ENCODE data around the gene SLC3A2. TPM values are rescaled to one million over a fixed set of nuclear protein-coding genes. Genes with fewer than 3 reads are reported as not detected.
"Not testable (repeated sequence)": the region's sequence is repeated elsewhere in the genome, so short reads cannot be mapped to it uniquely, and the experiment has no call there.

Gene SLC3A2
- total RNA-seq, 1 donor from 2014 or later: 56.4 TPM

- peak overlapping the region in 1 of 3 donors; percentile 27 for H3K4me3 ChIP-seq (ENCODE audit: low read length in 3 of 3)
- H3K36me3 ChIP-seq (ENCODE audit: control insufficient read depth in 3 of 3, insufficient read depth in 3 of 3, low read length in 3 of 3): no peaks in the 10 kb centered on the region
- peaks cover 9 to 21% (median 11%) of the 10 kb centered on the region in 3 donors for H3K4me1 ChIP-seq (ENCODE audit: control insufficient read depth in 3 of 3, insufficient read depth in 3 of 3, low read length in 3 of 3)
- no peak overlapping the region for H3K9ac ChIP-seq (ENCODE audit: low read depth in 1 of 3, low read length in 3 of 3)
- peaks cover 52 to 54% (median 53%) of the 10 kb centered on the region in 3 donors for H3K27me3 ChIP-seq (ENCODE audit: control insufficient read depth in 3 of 3, insufficient read depth in 3 of 3, low read length in 3 of 3)
- no peaks in the 10 kb centered on the region for H3K9me3 ChIP-seq (ENCODE audit: control insufficient read depth in 3 of 3, low read length in 3 of 3)
- H3K27ac ChIP-seq (ENCODE audit: low read depth, low read length): no peak overlapping the region
These were observed 46.2 kb downstream of the SLC3A2 start for GRCh38 chr11:62926680-62927455.

GRCh38 chr11:62928011-62928410 lies 47.3 kb downstream of the SLC3A2 start:
- H3K9ac ChIP-seq (ENCODE audit: low read depth in 1 of 3, low read length in 3 of 3): no peak overlapping the region
- no peak overlapping the region for H3K27ac ChIP-seq (ENCODE audit: low read depth, low read length)
- H3K4me3 ChIP-seq (ENCODE audit: low read length in 3 of 3): no peak overlapping the region
- H3K9me3 ChIP-seq (ENCODE audit: control insufficient read depth in 3 of 3, low read length in 3 of 3): no peaks in the 10 kb centered on the region
- no peaks in the 10 kb centered on the region for H3K36me3 ChIP-seq (ENCODE audit: control insufficient read depth in 3 of 3, insufficient read depth in 3 of 3, low read length in 3 of 3)
- H3K27me3 ChIP-seq (ENCODE audit: control insufficient read depth in 3 of 3, insufficient read depth in 3 of 3, low read length in 3 of 3): peaks cover 42 to 43% (median 43%) of the 10 kb centered on the region in 3 donors
- peaks cover 9 to 18% (median 11%) of the 10 kb centered on the region in 3 donors for H3K4me1 ChIP-seq (ENCODE audit: control insufficient read depth in 3 of 3, insufficient read depth in 3 of 3, low read length in 3 of 3)

GRCh38 chr11:62930157-62930556 lies 49.5 kb downstream of the SLC3A2 start:
- Histone ChIP-seq H3K4me3 (ENCODE audit: low read length in 3 of 3) (no peak overlapping the region), H3K27me3 (ENCODE audit: control insufficient read depth in 3 of 3, insufficient read depth in 3 of 3, low read length in 3 of 3) (peaks cover 30 to 31% (median 30%) of the 10 kb centered on the region in 3 donors), H3K36me3 (ENCODE audit: control insufficient read depth in 3 of 3, insufficient read depth in 3 of 3, low read length in 3 of 3) (no peaks in the 10 kb centered on the region), H3K9me3 (ENCODE audit: control insufficient read depth in 3 of 3, low read length in 3 of 3) (no peaks in the 10 kb centered on the region), H3K9ac (ENCODE audit: low read depth in 1 of 3, low read length in 3 of 3) (no peak overlapping the region), H3K4me1 (ENCODE audit: control insufficient read depth in 3 of 3, insufficient read depth in 3 of 3, low read length in 3 of 3) (peaks cover 9 to 11% (median 11%) of the 10 kb centered on the region in 3 donors), H3K27ac (ENCODE audit: low read depth, low read length) (no peak overlapping the region)

GRCh38 chr11:62930666-62931065 lies 50.0 kb downstream of the SLC3A2 start:
- H3K9me3 ChIP-seq (ENCODE audit: control insufficient read depth in 3 of 3, low read length in 3 of 3): no peaks in the 10 kb centered on the region
- H3K4me3 ChIP-seq (ENCODE audit: low read length in 3 of 3): no peak overlapping the region
- peaks cover 25 to 26% (median 26%) of the 10 kb centered on the region in 3 donors for H3K27me3 ChIP-seq (ENCODE audit: control insufficient read depth in 3 of 3, insufficient read depth in 3 of 3, low read length in 3 of 3)
- no peaks in the 10 kb centered on the region for H3K36me3 ChIP-seq (ENCODE audit: control insufficient read depth in 3 of 3, insufficient read depth in 3 of 3, low read length in 3 of 3)
- no peak overlapping the region for H3K9ac ChIP-seq (ENCODE audit: low read depth in 1 of 3, low read length in 3 of 3)
- H3K4me1 ChIP-seq (ENCODE audit: control insufficient read depth in 3 of 3, insufficient read depth in 3 of 3, low read length in 3 of 3): peaks cover 9 to 11% (median 11%) of the 10 kb centered on the region in 3 donors
- H3K27ac ChIP-seq (ENCODE audit: low read depth, low read length): no peak overlapping the region

GRCh38 chr11:62931499-62932278 lies 51.0 kb downstream of the SLC3A2 start:
- Histone ChIP-seq H3K27me3 (ENCODE audit: control insufficient read depth in 3 of 3, insufficient read depth in 3 of 3, low read length in 3 of 3) (peaks cover 15 to 16% (median 16%) of the 10 kb centered on the region in 3 donors), H3K4me1 (ENCODE audit: control insufficient read depth in 3 of 3, insufficient read depth in 3 of 3, low read length in 3 of 3) (peaks cover 0 to 2% (median 2%) of the 10 kb centered on the region in 3 donors), H3K9ac (ENCODE audit: low read depth in 1 of 3, low read length in 3 of 3) (no peak overlapping the region), H3K4me3 (ENCODE audit: low read length in 3 of 3) (no peak overlapping the region), H3K36me3 (ENCODE audit: control insufficient read depth in 3 of 3, insufficient read depth in 3 of 3, low read length in 3 of 3) (no peaks in the 10 kb centered on the region), H3K27ac (ENCODE audit: low read depth, low read length) (no peak overlapping the region), H3K9me3 (ENCODE audit: control insufficient read depth in 3 of 3, low read length in 3 of 3) (no peaks in the 10 kb centered on the region)

- Histone ChIP-seq H3K4me1 (ENCODE audit: control insufficient read depth in 3 of 3, insufficient read depth in 3 of 3, low read length in 3 of 3) (peaks cover 0 to 2% (median 2%) of the 10 kb centered on the region in 3 donors), H3K9ac (ENCODE audit: low read depth in 1 of 3, low read length in 3 of 3) (no peak overlapping the region), H3K9me3 (ENCODE audit: control insufficient read depth in 3 of 3, low read length in 3 of 3) (no peaks in the 10 kb centered on the region), H3K27me3 (ENCODE audit: control insufficient read depth in 3 of 3, insufficient read depth in 3 of 3, low read length in 3 of 3) (peaks cover 1 to 7% (median 5%) of the 10 kb centered on the region in 3 donors), H3K4me3 (ENCODE audit: low read length in 3 of 3) (no peak overlapping the region), H3K27ac (ENCODE audit: low read depth, low read length) (no peak overlapping the region), H3K36me3 (ENCODE audit: control insufficient read depth in 3 of 3, insufficient read depth in 3 of 3, low read length in 3 of 3) (no peaks in the 10 kb centered on the region)
These were observed 52.6 kb downstream of the SLC3A2 start for GRCh38 chr11:62933285-62933684.

GRCh38 chr11:62933750-62934495 lies 53.2 kb downstream of the SLC3A2 start:
- Histone ChIP-seq H3K9me3 (ENCODE audit: control insufficient read depth in 3 of 3, low read length in 3 of 3) (no peaks in the 10 kb centered on the region), H3K27ac (ENCODE audit: low read depth, low read length) (no peak overlapping the region), H3K27me3 (ENCODE audit: control insufficient read depth in 3 of 3, insufficient read depth in 3 of 3, low read length in 3 of 3) (peaks cover 0 to under 1% (median under 1%) of the 10 kb centered on the region in 3 donors), H3K4me1 (ENCODE audit: control insufficient read depth in 3 of 3, insufficient read depth in 3 of 3, low read length in 3 of 3) (peaks cover 0 to 2% (median 2%) of the 10 kb centered on the region in 3 donors), H3K9ac (ENCODE audit: low read depth in 1 of 3, low read length in 3 of 3) (no peak overlapping the region), H3K36me3 (ENCODE audit: control insufficient read depth in 3 of 3, insufficient read depth in 3 of 3, low read length in 3 of 3) (no peaks in the 10 kb centered on the region), H3K4me3 (ENCODE audit: low read length in 3 of 3) (no peak overlapping the region)

- H3K4me3 ChIP-seq (ENCODE audit: low read length in 3 of 3): no peak overlapping the region
- H3K9ac ChIP-seq (ENCODE audit: low read depth in 1 of 3, low read length in 3 of 3): no peak overlapping the region
- H3K9me3 ChIP-seq (ENCODE audit: control insufficient read depth in 3 of 3, low read length in 3 of 3): no peaks in the 10 kb centered on the region
- no peaks in the 10 kb centered on the region for H3K36me3 ChIP-seq (ENCODE audit: control insufficient read depth in 3 of 3, insufficient read depth in 3 of 3, low read length in 3 of 3)
- no peaks in the 10 kb centered on the region for H3K27me3 ChIP-seq (ENCODE audit: control insufficient read depth in 3 of 3, insufficient read depth in 3 of 3, low read length in 3 of 3)
- peaks cover 0 to 2% (median 2%) of the 10 kb centered on the region in 3 donors for H3K4me1 ChIP-seq (ENCODE audit: control insufficient read depth in 3 of 3, insufficient read depth in 3 of 3, low read length in 3 of 3)
- no peak overlapping the region for H3K27ac ChIP-seq (ENCODE audit: low read depth, low read length)
These were observed 53.7 kb downstream of the SLC3A2 start for GRCh38 chr11:62934496-62934785.

- not testable (repeated sequence) for H3K27me3 ChIP-seq (ENCODE audit: control insufficient read depth in 3 of 3, insufficient read depth in 3 of 3, low read length in 3 of 3); H3K4me3 ChIP-seq (ENCODE audit: low read length in 3 of 3); H3K36me3 ChIP-seq (ENCODE audit: control insufficient read depth in 3 of 3, insufficient read depth in 3 of 3, low read length in 3 of 3); H3K4me1 ChIP-seq (ENCODE audit: control insufficient read depth in 3 of 3, insufficient read depth in 3 of 3, low read length in 3 of 3); H3K9me3 ChIP-seq (ENCODE audit: control insufficient read depth in 3 of 3, low read length in 3 of 3); H3K27ac ChIP-seq (ENCODE audit: low read depth, low read length); H3K9ac ChIP-seq (ENCODE audit: low read depth in 1 of 3, low read length in 3 of 3)
These were observed 56.8 kb downstream of the SLC3A2 start for GRCh38 chr11:62937528-62937927.
